SK-N-MC (cell line): ENCODE measurements around the gene CDH15.

Experiments
- EZH2 ChIP-seq: fragments of 200-600 bp; sonication (generic); IDR thresholded peaks from one replicate; pipeline ENCODE4 v1.6.1; 2017; ENCODE audit warnings: antibody characterized with exemption
- FOXP2 ChIP-seq: optimal IDR thresholded peaks from 2 replicates; pipeline ENCODE3; 2011; ENCODE audit warnings: mild to moderate bottlenecking, moderate library complexity; ENCODE audit not compliant: insufficient read depth; ENCODE audit errors: extremely low read length, control extremely low read depth

GRCh38 chr16:89161763-89162713 lies 9.5 kb upstream of the CDH15 start:
- TF ChIP-seq EZH2 (no peak), FOXP2 (no peak)
